K562 (cell line): ENCODE results near the gene SMIM10L2A. TPM values are rescaled to one million over a fixed set of nuclear protein-coding genes. Genes with fewer than 3 reads are reported as not detected.

Experiments used
- ATAC-seq: fragments of 200-7000 bp; cut with Tn5 transposase; 3 replicates; pipeline ENCODE4 v1.9.1; 2020; ENCODE audit warnings: moderate library complexity
- BruUV-seq: library from RNA; stranded (reverse); fragments of 400-500 nt; replicated peaks from 2 replicates; lab custom pipeline; 2021; lab: Mats Ljungman, UMichigan
- CTCF ChIA-PET: fragments of 300-600 bp; formaldehyde crosslinking; extraction: SDS; loops from one replicate; lab custom pipeline; 2021; ENCODE audit warnings: low intra/inter-chr PET ratio; lab: Yijun Ruan, JAX
- POLR2A ChIA-PET: fragments of 300-600, 350-650 bp; sonication (Branson Sonifier 250); formaldehyde crosslinking; extraction: SDS; loops from one replicate; lab custom pipeline; 2021; ENCODE audit warnings: antibody characterized with exemption, inconsistent platforms; lab: Yijun Ruan, JAX
- DNase-seq, 4 experiments: peaks; one replicate each; pipeline versions ENCODE4 v3.0.0 to v3.0.0-alpha.2; 2011 to 2018; ENCODE audit warnings: low spot score in 3 of 4, mixed read lengths in 3 of 4; ENCODE audit errors: extremely low read depth in 1 of 4
- FAIRE-seq: peaks from 2 replicates; lab custom pipeline; 2011; peaks lifted over from hg19 to GRCh38; lab: Jason Lieb, UNC
- H2AFZ ChIP-seq: 2 replicates; pipeline ENCODE4 v1.6.0; 2011; ENCODE audit warnings: low read depth, low read length, control low read depth, inconsistent platforms
- H3K27ac ChIP-seq: fragments of 200-600 bp; 3 replicates; pipeline ENCODE4 v1.8.0; 2011; ENCODE audit warnings: low read depth, mild to moderate bottlenecking, control low read depth, inconsistent platforms, low read length, moderate library complexity, mixed read lengths; ENCODE audit errors: extremely low read depth
- H3K27me3 ChIP-seq, 2 experiments: fragments of 300-600 bp in 1 of 2; 2 replicates in 1 of 2; 3 replicates in 1 of 2; pipeline versions ENCODE4 v1.6.0 to v1.8.0; 2011; ENCODE audit warnings: inconsistent platforms in 2 of 2, low read length in 2 of 2, mild to moderate bottlenecking in 1 of 2, mixed read lengths in 1 of 2, moderate library complexity in 1 of 2; ENCODE audit not compliant: control insufficient read depth in 2 of 2, insufficient read depth in 2 of 2
- H3K36me3 ChIP-seq: fragments of 300-600 bp; 3 replicates; pipeline ENCODE4 v1.8.0; 2011; ENCODE audit warnings: mild to moderate bottlenecking, low read length, inconsistent platforms; ENCODE audit not compliant: control insufficient read depth, insufficient read depth
- H3K4me1 ChIP-seq, 2 experiments: fragments of 200-600 bp in 1 of 2; replicated peaks in 1 of 2; 2 replicates in 1 of 2; 3 replicates in 1 of 2; pipeline versions ENCODE4 v1.5.1 to v1.8.0; 2011; ENCODE audit warnings: inconsistent platforms in 2 of 2, low read length in 2 of 2, mild to moderate bottlenecking in 1 of 2, mixed read lengths in 1 of 2, moderate library complexity in 1 of 2; ENCODE audit not compliant: control insufficient read depth in 2 of 2, insufficient read depth in 2 of 2
- H3K4me2 ChIP-seq: 2 replicates; pipeline ENCODE4 v1.6.1; 2011; ENCODE audit warnings: low read length, control low read depth, inconsistent platforms, mixed read lengths; ENCODE audit not compliant: insufficient read depth
- H3K4me3 ChIP-seq: fragments of 200-600 bp; sonication (generic), shearing (Covaris generic); 2 replicates; pipeline ENCODE4 v1.5.1; 2016; ENCODE audit warnings: control low read depth, inconsistent platforms
- H3K79me2 ChIP-seq: fragments of 200-600 bp; 3 replicates; pipeline ENCODE4 v1.8.0; 2011; ENCODE audit warnings: low read length, inconsistent platforms; ENCODE audit not compliant: control insufficient read depth, insufficient read depth
- H3K9ac ChIP-seq, 2 experiments: 2 replicates each; pipeline versions ENCODE4 v1.6.0 to v1.6.1; 2011; ENCODE audit warnings: low read depth in 2 of 2, low read length in 2 of 2, control low read depth in 1 of 2, inconsistent platforms in 1 of 2, mild to moderate bottlenecking in 1 of 2, mixed read lengths in 1 of 2; ENCODE audit not compliant: insufficient read depth in 1 of 2
- H3K9me1 ChIP-seq: one replicate; pipeline ENCODE4 v1.6.0; 2011; ENCODE audit warnings: inconsistent platforms, mild to moderate bottlenecking, low read length, moderate library complexity; ENCODE audit not compliant: control insufficient read depth, insufficient read depth
- H3K9me3 ChIP-seq: replicated peaks from 2 replicates; pipeline ENCODE4 v1.5.1; 2011; ENCODE audit warnings: low read depth, low read length, inconsistent platforms; ENCODE audit not compliant: control insufficient read depth, insufficient read depth
- H4K20me1 ChIP-seq: replicated peaks from 2 replicates; pipeline ENCODE4 v1.6.1; 2011; ENCODE audit warnings: low read length, inconsistent platforms, mixed read lengths; ENCODE audit not compliant: control insufficient read depth, insufficient read depth
- ARID1B ChIP-seq: fragments of 450-650 bp; IDR thresholded peaks from 2 replicates; pipeline ENCODE4 v1.6.1; 2016; ENCODE audit warnings: antibody characterized with exemption, mild to moderate bottlenecking, inconsistent platforms
- C11orf30 ChIP-seq: fragments of 450-650 bp; IDR thresholded peaks from 2 replicates; pipeline ENCODE4 v1.6.1; 2016; ENCODE audit warnings: low read depth, mild to moderate bottlenecking
- CHD1 ChIP-seq: fragments of 200-600 bp; sonication (generic); IDR thresholded peaks from one replicate; pipeline ENCODE4 v1.6.1; 2012; ENCODE audit warnings: mild to moderate bottlenecking, moderate library complexity, low read length, inconsistent platforms
- ELF2 ChIP-seq: fragments of 250-450 bp; sonication (Bioruptor Pico); IDR thresholded peaks from 2 replicates; pipeline ENCODE4 v1.5.0; 2021; ENCODE audit warnings: mild to moderate bottlenecking
- FOS ChIP-seq: IDR thresholded peaks from 3 replicates; pipeline ENCODE4 v1.6.1; 2011; ENCODE audit not compliant: insufficient read length; ENCODE audit errors: extremely low read depth
- NCOA1 ChIP-seq: fragments of 450-650 bp; IDR thresholded peaks from 2 replicates; pipeline ENCODE4 v1.6.1; 2016; ENCODE audit warnings: low read depth
- NFE2L1 ChIP-seq: fragments of 450-650 bp; IDR thresholded peaks from 2 replicates; pipeline ENCODE4 v1.6.1; 2016; ENCODE audit warnings: missing genetic modification characterization, low read depth, mild to moderate bottlenecking, missing compliant biosample characterization, moderate library complexity, borderline replicate concordance
- NR2C2 ChIP-seq, 2 experiments: fragments of 200-800 bp in 1 of 2; sonication (Bioruptor generic) in 1 of 2; sonication (generic) in 1 of 2; formaldehyde crosslinking in 1 of 2; IDR thresholded peaks; 2 replicates each; pipeline versions ENCODE4 v1.6.1 to v1.8.0; 2016 to 2022; ENCODE audit warnings: mild to moderate bottlenecking in 1 of 2, missing compliant biosample characterization in 1 of 2, missing genetic modification characterization in 1 of 2, missing genetic modification reagents in 1 of 2
- RAD51 ChIP-seq: fragments of 450-650 bp; IDR thresholded peaks from 2 replicates; pipeline ENCODE4 v1.7.1; 2016; ENCODE audit warnings: low read depth, mild to moderate bottlenecking, borderline replicate concordance
- ZBED1 ChIP-seq: IDR thresholded peaks from 2 replicates; pipeline ENCODE4 v1.6.1; 2014
- ZFP1 ChIP-seq: fragments of 450-650 bp; formaldehyde crosslinking; IDR thresholded peaks from 2 replicates; pipeline ENCODE4 v1.4.0; 2020; ENCODE audit warnings: mild to moderate bottlenecking, mixed read lengths
- ZNF23 ChIP-seq: fragments of 250-450 bp; sonication (Bioruptor Pico); IDR thresholded peaks from 2 replicates; pipeline ENCODE4 v1.4.0; 2020; ENCODE audit warnings: mild to moderate bottlenecking
- ZNF384 ChIP-seq: IDR thresholded peaks from 2 replicates; pipeline ENCODE4 v1.6.1; 2012; ENCODE audit warnings: low read depth, low read length, improper control_type of control experiment
- WGBS: fragments of 100-300 bp; shearing (Covaris generic); methylation state at CpG from one replicate; pipeline ENCODE4 v1.1.6; 2016; ENCODE audit warnings: low coverage, mixed read lengths; ENCODE audit not compliant: insufficient coverage; ENCODE audit errors: missing lambda C conversion rate; 5-methylcytosine and 5-hydroxymethylcytosine counted together
- in situ Hi-C: fragments of 300-500 bp; cut with MboI; formaldehyde crosslinking; loops from 4 replicates; pipeline ENCODE4 v1.15.0; 2018; ENCODE audit warnings: inconsistent platforms, mixed read lengths
- intact Hi-C: fragments of 100-400 bp; cut with micrococcal nuclease; formaldehyde crosslinking; loops from 2 replicates; pipeline ENCODE4 v1.14.2; 2022
- polyA plus RNA-seq, 8 experiments: library from polyadenylated mRNA; depleted of rRNA in 4 of 8; stranded (reverse) in 5 of 8; unstranded in 3 of 8; fragments of >200 nt; fragmentation: Nextera tagmentation in 2 of 8; fragmentation: Illumina TruSeq in 1 of 8; extraction: Ambion mirVana in 2 of 8; extraction: Trizol in 1 of 8; gene quantifications; 2 replicates each; pipeline versions ENCODE4 v1.2.1 to v1.2.3, GENCODE V29; 2011 to 2014; ENCODE audit warnings: inconsistent platforms in 1 of 8, missing spikeins in 1 of 8
- total RNA-seq, 7 experiments: library from RNA; depleted of rRNA in 6 of 7; stranded (reverse); fragments of >200 nt in 6 of 7; fragmentation: Illumina TruSeq in 2 of 7; extraction: Trizol in 2 of 7; gene quantifications; 2 replicates each; pipeline versions ENCODE4 v1.2.1 to v1.2.3, GENCODE V29; 2011 to 2021; ENCODE audit warnings: low replicate concordance in 1 of 7
- TF ChIP-seq, protein P1 (sequence below): fragments of 250-450 bp; sonication (Bioruptor Pico); IDR thresholded peaks from 2 replicates; pipeline ENCODE4 v1.5.0; 2021
- TF ChIP-seq, protein P2 (sequence below): fragments of 250-450 bp; sonication (Bioruptor Pico); IDR thresholded peaks from 2 replicates; pipeline ENCODE4 v1.5.0; 2020; ENCODE audit warnings: mild to moderate bottlenecking

The SMIM10L2A gene
- total and polyA plus RNA-seq, 9 of the 15 experiments (the other 6 are each of a cell fraction or from before 2014, with no cell fraction given) = 0.03 to 0.14 (median 0.09) TPM; not detected in 2

GRCh38 chrX:135393051-135393450 lies 28.7 kb upstream of the SMIM10L2A start (continued):
- TF ChIP-seq CHD1 = no peak
- no peak for TF ChIP-seq ARID1B
- TF ChIP-seq C11orf30 = no peak
- TF ChIP-seq ZNF23 = no peak
- no peak for TF ChIP-seq ZFP1 (CRISPR knock-in tag)
- no peak for TF ChIP-seq ZBED1
- TF ChIP-seq, all 486 proteins: peak for 0

GRCh38 chrX:135395064-135395463 lies 26.7 kb upstream of the SMIM10L2A start:
- Histone ChIP-seq H3K36me3 (no peaks in the 10 kb centered on the region), H2AFZ (no peak overlapping the region), H3K27me3 (peaks cover 3 to 6% of the 10 kb centered on the region in 2 experiments; a peak in 2 of 5 replicates), H3K79me2 (no peaks in the 10 kb centered on the region), H3K4me2 (no peak overlapping the region), H3K9me3 (no peaks in the 10 kb centered on the region), H4K20me1 (no peaks in the 10 kb centered on the region), H3K4me3 (no peak overlapping the region), H3K9me1 (no peaks in the 10 kb centered on the region), H3K4me1 (no peaks in the 10 kb centered on the region), H3K9ac (no peak overlapping the region), H3K27ac (no peak overlapping the region)
- no peak for DNase-seq
- intact Hi-C loops (no loop called here), in situ Hi-C loops (no loop called here)
- POLR2A ChIA-PET = no interaction called here
- FAIRE-seq = no peak
- CTCF ChIA-PET = no interaction called here
- TF ChIP-seq RAD51 (no peak), NR2C2 (CRISPR knock-in tag; IDR thresholded peaks at IDR 0.05) (no peak), NR2C2 (tag; IDR thresholded peaks at IDR 0.05) (no peak), ZNF384 (no peak), FOS (no peak), NCOA1 (no peak), ELF2 (CRISPR knock-in tag) (no peak), NFE2L1 (tag) (no peak)
- TF ChIP-seq, protein P1, sequence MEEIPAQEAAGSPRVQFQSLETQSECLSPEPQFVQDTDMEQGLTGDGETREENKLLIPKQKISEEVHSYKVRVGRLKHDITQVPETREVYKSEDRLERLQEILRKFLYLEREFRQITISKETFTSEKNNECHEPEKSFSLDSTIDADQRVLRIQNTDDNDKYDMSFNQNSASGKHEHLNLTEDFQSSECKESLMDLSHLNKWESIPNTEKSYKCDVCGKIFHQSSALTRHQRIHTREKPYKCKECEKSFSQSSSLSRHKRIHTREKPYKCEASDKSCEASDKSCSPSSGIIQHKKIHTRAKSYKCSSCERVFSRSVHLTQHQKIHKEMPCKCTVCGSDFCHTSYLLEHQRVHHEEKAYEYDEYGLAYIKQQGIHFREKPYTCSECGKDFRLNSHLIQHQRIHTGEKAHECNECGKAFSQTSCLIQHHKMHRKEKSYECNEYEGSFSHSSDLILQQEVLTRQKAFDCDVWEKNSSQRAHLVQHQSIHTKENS (CRISPR knock-in tag) = no peak
- TF ChIP-seq, protein P2, sequence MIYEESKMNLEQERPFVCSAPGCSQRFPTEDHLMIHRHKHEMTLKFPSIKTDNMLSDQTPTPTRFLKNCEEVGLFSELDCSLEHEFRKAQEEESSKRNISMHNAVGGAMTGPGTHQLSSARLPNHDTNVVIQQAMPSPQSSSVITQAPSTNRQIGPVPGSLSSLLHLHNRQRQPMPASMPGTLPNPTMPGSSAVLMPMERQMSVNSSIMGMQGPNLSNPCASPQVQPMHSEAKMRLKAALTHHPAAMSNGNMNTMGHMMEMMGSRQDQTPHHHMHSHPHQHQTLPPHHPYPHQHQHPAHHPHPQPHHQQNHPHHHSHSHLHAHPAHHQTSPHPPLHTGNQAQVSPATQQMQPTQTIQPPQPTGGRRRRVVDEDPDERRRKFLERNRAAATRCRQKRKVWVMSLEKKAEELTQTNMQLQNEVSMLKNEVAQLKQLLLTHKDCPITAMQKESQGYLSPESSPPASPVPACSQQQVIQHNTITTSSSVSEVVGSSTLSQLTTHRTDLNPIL (CRISPR knock-in tag) = no peak
- WGBS = 0% methylated on average over 5 of the region's 6 CpGs
- BruUV-seq = no TSS peak
- no peak for ATAC-seq
